ENCODE results near the gene TMEM169. TPM values are rescaled to one million over a fixed set of nuclear protein-coding genes. Genes with fewer than 3 reads are reported as not detected.

Gene TMEM169
- total RNA-seq, 1 donor from 2014 or later, result 0.25 TPM

GRCh38 chr2:216119146-216119545, 37.4 kb downstream of the TMEM169 start:
- H3K36me3 ChIP-seq, result peaks cover 86% of the 10 kb centered on the region
- no peak overlapping the region for H3K4me3 ChIP-seq
- no peaks in the 10 kb centered on the region for H3K27me3 ChIP-seq (ENCODE audit: low read depth)
- intact Hi-C loops (cut with micrococcal nuclease), result no loop called here
- no peak overlapping the region for H3K27ac ChIP-seq (replicated peaks)
- TF ChIP-seq CTCF (IDR thresholded peaks at IDR 0.05; ENCODE audit: borderline replicate concordance), result no peak
- no peak for DNase-seq
- H3K9me3 ChIP-seq (replicated peaks), result no peaks in the 10 kb centered on the region
- H3K4me1 ChIP-seq, result peaks cover 29% of the 10 kb centered on the region

- Histone ChIP-seq H3K36me3 (peaks cover 90% of the 10 kb centered on the region), H3K27me3 (ENCODE audit: low read depth) (no peaks in the 10 kb centered on the region), H3K4me3 (no peak overlapping the region), H3K27ac (replicated peaks) (no peak overlapping the region), H3K4me1 (peaks cover 23% of the 10 kb centered on the region), H3K9me3 (replicated peaks) (no peaks in the 10 kb centered on the region)
- intact Hi-C loops (cut with micrococcal nuclease), result no loop called here
- no peak for TF ChIP-seq CTCF (IDR thresholded peaks at IDR 0.05; ENCODE audit: borderline replicate concordance)
- DNase-seq, result no peak
These were observed 38.3 kb downstream of the TMEM169 start for GRCh38 chr2:216119986-216120385.

- Histone ChIP-seq H3K4me3 (no peak overlapping the region), H3K9me3 (replicated peaks) (no peaks in the 10 kb centered on the region), H3K36me3 (peaks cover 99% of the 10 kb centered on the region), H3K27ac (replicated peaks) (no peak overlapping the region), H3K4me1 (peaks cover 12% of the 10 kb centered on the region), H3K27me3 (ENCODE audit: low read depth) (no peaks in the 10 kb centered on the region)
- intact Hi-C loops (cut with micrococcal nuclease), result no loop called here
- no peak for DNase-seq
- no peak for TF ChIP-seq CTCF (IDR thresholded peaks at IDR 0.05; ENCODE audit: borderline replicate concordance)
These were observed 39.5 kb downstream of the TMEM169 start for GRCh38 chr2:216121255-216121654.

DNA sequence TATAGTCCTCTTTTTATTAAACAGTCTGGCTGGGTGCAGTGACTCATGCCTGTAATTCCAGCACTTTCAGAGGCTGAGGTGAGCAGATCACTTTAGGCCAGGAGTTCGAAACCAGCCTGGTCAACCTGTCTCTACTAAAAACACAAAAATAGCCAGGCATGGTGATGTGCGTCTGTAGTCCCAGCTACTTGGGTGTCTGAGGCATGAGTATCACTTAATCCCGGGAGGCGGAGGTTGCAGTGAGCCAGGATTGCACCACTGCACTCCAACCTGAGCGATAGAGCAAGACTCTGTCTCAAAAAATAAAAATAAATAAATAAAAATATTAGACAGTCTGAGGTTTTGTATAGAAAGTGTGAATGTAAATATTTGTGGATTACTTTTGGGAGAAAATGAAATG, 45.2 kb downstream of the TMEM169 start:
- Histone ChIP-seq H3K27ac (replicated peaks) (no peak overlapping the region), H3K27me3 (ENCODE audit: low read depth) (no peaks in the 10 kb centered on the region), H3K36me3 (peaks cover 98% of the 10 kb centered on the region), H3K9me3 (replicated peaks) (no peaks in the 10 kb centered on the region), H3K4me1 (peaks cover 10% of the 10 kb centered on the region), H3K4me3 (no peak overlapping the region)
- no peak for TF ChIP-seq CTCF (IDR thresholded peaks at IDR 0.05; ENCODE audit: borderline replicate concordance)
- no peak for DNase-seq
- intact Hi-C loops (cut with micrococcal nuclease), result no loop called here

- H3K4me1 ChIP-seq, result peaks cover 10% of the 10 kb centered on the region
- H3K36me3 ChIP-seq, result peaks cover 98% of the 10 kb centered on the region
- DNase-seq, result no peak
- intact Hi-C loops (cut with micrococcal nuclease), result no loop called here
- no peak overlapping the region for H3K4me3 ChIP-seq
- no peak for TF ChIP-seq CTCF (IDR thresholded peaks at IDR 0.05; ENCODE audit: borderline replicate concordance)
- H3K27ac ChIP-seq (replicated peaks), result no peak overlapping the region
- H3K27me3 ChIP-seq (ENCODE audit: low read depth), result no peaks in the 10 kb centered on the region
- no peaks in the 10 kb centered on the region for H3K9me3 ChIP-seq (replicated peaks)
These were observed 48.7 kb downstream of the TMEM169 start for GRCh38 chr2:216130346-216130971.
